SHP77 treated with DMSO at 0.1 percent for 48 hours (cell line): ENCODE data around the gene GULP1.

Experiments used
- DNase-seq: peaks from one replicate; lab custom pipeline; 2025; lab: John Stamatoyannopoulos, UW

The GULP1 gene

GRCh38 chr2:188322569-188323551, 31.2 kb downstream of the GULP1 start:
- DNase-seq = peak; percentile 88

GRCh38 chr2:188324067-188324466, 32.4 kb downstream of the GULP1 start:
- no peak for DNase-seq

GRCh38 chr2:188326290-188326668, 34.6 kb downstream of the GULP1 start:
- no peak for DNase-seq

GRCh38 chr2:188326669-188327301, 35.1 kb downstream of the GULP1 start:
- peak; percentile 73 for DNase-seq

DNA sequence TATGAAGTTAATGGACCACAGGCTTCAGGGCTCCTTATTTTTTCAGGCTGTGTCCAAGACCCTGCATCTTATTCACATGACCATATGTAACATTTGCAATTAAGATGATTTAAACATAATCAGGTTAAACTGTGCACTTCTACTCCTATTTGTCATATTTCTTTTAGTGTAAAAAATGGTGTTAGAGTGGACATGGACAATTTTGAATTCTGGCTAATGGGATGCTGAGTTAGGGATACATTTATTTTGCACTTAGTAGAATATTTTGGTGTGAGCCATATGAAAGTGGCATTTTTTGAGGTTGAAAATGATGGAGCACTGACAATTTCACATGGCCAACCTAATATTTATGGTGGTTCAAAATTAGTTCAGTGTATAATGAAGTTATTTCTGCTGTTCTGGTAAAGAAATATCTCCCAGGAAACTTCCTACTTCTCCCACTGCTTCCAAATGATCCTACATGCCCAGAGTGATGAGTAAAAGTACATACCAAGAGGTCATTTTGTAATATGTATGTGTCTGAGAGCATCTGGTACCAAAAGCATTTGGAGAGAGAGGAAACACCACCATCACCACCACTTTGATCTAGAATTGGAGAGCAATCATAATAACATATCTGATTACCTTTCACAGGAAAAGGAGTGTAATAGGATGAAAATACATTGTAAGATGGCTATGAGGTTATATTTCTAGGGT, 36.0 kb downstream of the GULP1 start:
- DNase-seq = no peak

DNA sequence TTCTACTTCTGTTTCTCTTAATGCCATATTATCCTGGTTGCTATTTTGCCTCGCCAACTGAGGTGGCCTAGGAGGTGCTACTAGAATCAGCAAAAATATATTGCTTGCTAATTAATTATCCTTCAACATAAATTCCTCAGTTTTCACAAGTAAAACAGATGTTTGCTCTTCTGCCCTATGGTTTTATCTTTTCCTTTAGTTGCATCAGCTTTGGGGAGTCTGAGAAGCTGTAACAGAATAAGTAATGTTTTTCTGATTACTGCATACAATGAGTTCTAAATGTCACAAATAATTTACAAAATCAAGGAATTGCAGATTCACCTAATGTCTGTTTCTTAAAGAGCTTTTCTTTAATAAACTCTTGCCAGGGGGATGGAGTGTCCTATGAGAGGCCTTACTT, 36.7 kb downstream of the GULP1 start:
- no peak for DNase-seq

- DNase-seq = no peak
Measured at GRCh38 chr2:188330316-188331053, 38.8 kb downstream of the GULP1 start.

- DNase-seq = no peak
Measured at GRCh38 chr2:188332619-188333018, 40.9 kb downstream of the GULP1 start.

DNA sequence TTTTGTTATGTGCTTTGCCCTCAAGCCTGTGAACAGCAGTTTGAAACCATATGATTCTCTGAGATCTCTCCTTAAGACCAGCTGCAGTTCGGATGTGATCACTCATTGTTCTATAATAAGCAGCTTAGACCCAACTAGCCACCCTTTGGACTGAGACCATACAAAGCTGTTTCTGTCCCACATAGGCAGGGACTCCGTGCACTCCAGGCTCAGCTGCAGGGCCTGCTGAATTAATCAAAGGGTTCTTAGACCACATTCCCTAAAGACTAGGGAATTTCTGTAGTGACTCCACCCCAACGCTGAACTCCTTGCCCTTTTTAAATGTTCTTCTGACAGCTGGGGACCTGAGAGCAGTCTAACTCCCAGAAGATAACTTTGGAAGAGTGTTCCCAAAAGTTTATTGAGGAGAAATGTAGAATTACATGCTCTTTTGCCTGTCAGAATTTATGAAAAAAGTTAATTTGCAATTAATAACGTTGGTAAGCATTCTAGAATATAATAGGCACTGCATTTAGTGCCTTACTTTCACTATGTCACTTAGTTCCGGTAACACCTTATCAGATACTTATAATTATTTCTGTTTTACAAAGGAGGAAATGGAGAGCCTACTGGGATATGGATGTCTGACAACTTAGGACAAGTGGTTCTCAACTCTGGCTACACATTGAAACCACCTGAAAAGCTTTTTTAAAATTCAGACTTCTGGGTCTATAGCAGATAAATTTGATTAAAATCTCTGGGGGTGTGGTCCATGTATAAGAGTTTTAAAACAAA, 42.3 kb downstream of the GULP1 start:
- DNase-seq = no peak

DNA sequence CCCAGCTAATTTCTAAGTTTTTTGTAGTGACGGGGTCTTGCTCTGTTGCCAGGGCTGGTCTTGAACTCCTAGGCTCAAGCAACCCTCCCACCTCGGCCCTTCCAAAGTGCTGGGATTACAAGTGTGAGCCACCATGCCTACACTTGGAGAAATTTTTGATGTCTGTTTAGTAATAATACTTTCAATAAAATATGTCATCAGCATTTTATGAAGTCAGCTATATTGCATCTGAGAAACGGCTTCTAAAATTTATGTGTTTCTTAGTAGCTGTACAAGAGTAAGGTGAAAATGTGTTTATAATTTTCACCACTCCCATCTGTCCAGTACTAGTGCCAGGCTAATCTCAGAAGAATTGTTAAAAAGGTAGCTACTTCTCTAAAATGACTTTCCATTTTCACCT, 46.8 kb downstream of the GULP1 start:
- no peak for DNase-seq

- no peak for DNase-seq
Measured at GRCh38 chr2:188340257-188340656, 48.6 kb downstream of the GULP1 start.

GRCh38 chr2:188345020-188345419, 53.3 kb downstream of the GULP1 start:
- DNase-seq = no peak

DNA sequence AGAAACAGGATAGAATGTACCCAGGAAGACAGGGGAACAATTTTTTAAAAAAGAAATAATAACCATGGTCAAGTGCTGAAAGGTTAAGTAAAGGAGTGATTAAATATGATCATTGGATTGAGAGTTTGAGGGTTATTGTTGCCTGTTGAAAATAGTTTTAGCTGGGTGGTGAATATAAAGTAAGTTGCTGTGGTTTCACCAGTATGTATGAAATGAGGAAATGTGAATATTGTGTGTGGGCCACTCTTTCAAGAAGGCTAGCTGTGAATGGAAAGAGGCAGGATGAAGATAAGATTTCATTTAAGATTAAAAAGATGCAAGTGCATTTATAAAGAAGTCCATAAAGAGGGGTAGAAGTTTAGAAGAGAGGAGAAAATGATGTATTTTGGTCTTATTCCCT, 53.8 kb downstream of the GULP1 start:
- no peak for DNase-seq

- DNase-seq = no peak
Measured at GRCh38 chr2:188345831-188346458, 54.3 kb downstream of the GULP1 start.

DNA sequence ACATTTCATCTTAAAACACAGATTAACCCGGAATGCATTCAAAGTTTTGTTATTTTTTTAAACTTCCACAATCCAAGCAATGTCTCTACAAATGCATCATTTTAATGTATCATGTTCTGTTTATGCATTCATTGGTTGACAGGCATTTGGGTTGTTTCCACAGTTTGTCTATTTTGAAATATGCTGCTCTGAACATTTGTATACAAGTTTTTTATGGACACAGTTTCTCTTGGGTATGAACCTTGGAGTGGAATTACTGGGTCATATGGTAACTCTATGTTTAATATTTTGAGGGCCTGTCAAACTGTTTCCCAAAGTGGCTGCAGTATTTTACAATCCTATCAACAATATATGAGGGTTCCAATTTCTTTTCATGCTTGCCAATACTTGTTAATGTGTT, 57.3 kb downstream of the GULP1 start:
- no peak for DNase-seq

DNA sequence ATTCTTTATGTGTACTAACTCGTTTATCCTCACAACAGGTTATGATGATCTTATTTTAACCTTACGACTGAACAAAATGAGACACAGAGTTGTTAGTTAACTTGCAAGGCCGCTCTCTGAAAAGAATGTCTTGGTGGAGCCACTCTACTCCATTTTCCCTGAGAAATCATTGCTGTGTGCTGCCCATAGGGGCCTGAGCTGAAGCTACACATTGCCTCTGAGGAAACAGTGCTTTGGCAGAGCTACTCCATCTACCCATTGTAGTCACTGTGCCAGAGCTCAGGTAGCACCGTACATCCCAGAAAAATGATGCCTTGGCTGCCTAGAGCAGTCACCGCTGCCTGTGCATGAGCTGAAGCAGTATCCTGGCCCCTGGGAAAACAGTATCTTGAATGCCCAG, 61.6 kb downstream of the GULP1 start:
- no peak for DNase-seq

DNA sequence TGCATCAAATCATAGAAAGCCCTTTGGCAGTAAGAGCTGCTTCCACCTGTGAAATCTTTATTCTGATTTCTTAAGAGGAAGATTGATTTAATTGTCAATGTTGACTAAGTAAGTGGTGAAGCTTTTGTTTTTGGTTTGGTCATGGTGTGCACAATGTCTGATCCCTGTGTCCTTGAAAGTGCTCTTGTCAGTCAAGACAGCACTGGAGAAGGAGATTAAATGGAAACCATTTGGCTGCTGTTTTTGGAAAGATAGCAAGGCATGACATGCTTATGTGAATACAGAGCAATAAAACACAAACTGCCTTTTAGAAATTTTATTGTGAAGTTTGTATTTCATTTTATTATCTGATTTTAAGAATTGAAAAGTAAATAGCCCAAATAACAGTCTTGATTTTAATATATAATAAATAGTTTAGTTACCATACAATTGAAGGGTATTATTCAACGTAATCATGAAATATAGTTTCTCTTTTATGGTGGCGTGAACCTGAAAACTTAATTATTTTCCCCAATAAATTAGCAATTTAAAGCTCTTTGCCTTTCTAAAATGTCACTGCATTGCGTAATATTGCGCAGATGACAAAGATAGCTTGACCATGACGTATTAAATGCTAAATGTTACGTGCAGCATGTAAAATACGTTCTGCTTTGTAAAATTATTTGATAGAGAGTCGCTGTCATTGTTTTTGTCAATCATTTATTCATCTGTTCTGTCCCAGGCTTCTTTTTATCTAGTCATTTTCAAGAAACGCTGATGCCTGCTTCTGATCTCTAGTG, 69.0 kb downstream of the GULP1 start:
- no peak for DNase-seq

- DNase-seq = no peak
Measured at GRCh38 chr2:188364033-188364630, 72.5 kb downstream of the GULP1 start.

GRCh38 chr2:188365058-188365641, 73.5 kb downstream of the GULP1 start:
- DNase-seq = no peak
